Activated CD4-positive, alpha-beta T cell treated with anti-CD3 and anti-CD28 coated beads, Interleukin-2, amount 50 U/mL, for 24 hours (primary cell): ENCODE results near the gene CACNA1D.
"Not testable (repeated sequence)": the region's sequence is repeated elsewhere in the genome, so short reads cannot be mapped to it uniquely, and the experiment has no call there.

Experiments used
- DNase-seq, 2 donors: peaks; one replicate each; pipeline ENCODE4 v3.0.0-alpha.2; 2020; ENCODE audit warnings: low read depth in 1 of 2, low spot score in 1 of 2

Gene CACNA1D

DNA sequence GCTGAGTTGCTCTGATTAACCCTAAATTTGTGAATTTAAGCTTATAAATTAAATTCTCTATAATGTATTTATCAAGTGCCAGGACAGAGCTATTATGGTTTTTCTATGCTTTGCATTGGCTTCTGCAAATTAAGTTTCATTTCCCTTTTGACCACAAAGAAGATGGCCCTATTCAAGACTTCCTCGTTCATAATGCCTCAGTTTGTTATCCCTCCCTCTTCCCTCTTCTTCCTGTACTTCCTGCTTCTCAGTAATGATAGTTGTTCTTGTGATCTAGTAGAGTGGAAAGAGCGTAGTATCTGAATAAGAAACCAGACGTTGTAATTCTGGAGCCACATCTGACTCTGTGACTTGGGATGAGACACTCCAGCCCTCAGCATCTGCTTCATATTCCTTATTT, 118.7 kb downstream of the CACNA1D start:
- DNase-seq: no peak

DNA sequence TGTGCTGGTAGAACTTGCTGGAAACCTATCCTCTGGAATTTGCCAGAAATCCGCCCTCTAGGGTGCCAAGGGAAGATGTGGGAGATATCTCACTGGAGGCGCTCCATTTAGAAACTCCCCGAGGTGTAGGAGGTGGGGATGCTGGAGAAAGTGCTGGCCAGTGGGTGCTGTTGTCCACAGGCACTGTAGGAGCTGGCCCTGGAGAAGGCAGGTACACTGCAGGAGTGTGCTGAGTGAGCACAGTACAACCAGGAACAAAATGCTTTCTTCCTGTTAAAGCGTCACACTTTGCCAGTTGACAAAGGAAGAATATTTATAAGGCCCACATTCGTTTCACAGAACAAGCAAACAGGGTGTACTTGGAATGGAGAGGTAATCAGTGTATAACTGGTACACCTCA, 119.9 kb downstream of the CACNA1D start:
- no peak for DNase-seq

- no peak for DNase-seq
Measured at GRCh38 chr3:53616321-53616720, 121.9 kb downstream of the CACNA1D start.

DNA sequence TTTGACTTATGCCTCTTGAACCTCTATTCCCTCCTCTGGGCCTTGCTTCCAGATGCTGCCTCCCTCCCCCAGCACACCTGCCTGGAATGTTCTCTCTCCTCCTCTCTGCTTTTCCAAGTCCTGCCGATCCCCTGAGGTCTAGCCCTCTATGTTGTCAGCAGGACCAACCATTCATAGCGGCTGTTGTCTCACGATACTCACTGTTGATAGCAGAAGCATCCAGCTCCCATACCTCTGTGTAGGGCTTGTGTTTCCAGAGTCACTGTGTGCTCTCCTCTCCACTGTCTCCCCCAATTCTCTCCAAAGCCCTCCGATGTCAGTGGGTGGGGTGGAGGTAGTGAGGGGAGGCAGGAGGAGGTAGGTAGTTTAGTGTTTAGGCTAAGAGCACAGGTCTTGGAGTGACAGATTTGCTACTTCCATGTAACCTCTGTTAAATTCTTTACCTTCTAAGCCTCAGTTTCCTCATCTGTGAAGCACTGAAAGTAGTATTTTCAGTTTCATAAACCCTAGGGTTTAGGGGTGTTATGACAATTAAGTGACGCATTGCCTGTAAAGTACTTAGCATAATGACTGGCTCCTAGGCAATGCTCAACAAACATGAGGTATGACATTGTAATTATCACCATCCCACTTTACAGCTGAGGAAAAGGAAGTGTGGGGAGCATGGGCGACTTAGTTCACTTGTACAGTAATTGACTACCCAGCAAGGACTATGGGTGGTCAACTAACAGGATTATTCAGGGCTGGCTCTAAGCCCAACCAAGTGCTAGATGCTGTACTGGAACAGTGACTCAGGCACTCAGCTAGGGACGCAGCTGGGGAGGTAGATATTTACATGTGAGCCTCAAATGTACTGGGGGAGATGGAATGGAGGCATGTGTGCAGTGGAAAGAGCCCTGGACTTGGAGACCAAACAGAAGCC, 122.8 kb downstream of the CACNA1D start:
- no peak for DNase-seq

DNA sequence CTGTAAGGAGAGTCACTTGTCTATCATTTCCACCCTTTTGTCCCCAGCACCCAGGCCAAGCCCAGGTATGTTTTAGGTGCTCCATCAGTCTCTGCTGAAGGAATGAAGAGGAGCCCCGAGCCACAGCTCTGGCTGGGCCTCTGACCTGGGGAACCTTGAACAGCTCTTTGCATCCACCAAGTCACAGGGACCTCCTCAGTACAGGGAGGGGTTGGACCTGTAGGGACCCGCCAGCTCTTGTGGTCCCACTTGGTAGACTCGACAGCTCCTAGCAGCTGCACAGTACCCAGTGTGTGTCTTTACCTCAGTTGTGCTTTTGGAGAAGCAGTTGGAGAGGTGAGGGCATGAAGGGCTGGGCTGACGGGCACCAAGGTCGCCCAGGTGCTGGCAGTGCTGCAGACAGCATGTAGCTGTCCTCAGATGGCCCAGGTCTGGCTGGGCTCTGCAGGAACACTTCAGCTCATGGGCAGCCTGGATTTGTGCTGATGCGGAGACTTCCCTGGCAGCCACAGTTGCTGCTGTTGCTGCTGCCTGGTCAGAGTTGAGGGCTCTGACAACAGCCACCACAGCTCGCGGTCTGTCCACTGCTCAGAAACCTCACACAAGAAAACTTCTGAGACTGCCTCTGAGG, 123.6 kb downstream of the CACNA1D start:
- no peak for DNase-seq

- no peak for DNase-seq
Measured at GRCh38 chr3:53618524-53618906, 124.1 kb downstream of the CACNA1D start.

GRCh38 chr3:53618936-53619335, 124.5 kb downstream of the CACNA1D start:
- DNase-seq: no peak

DNA sequence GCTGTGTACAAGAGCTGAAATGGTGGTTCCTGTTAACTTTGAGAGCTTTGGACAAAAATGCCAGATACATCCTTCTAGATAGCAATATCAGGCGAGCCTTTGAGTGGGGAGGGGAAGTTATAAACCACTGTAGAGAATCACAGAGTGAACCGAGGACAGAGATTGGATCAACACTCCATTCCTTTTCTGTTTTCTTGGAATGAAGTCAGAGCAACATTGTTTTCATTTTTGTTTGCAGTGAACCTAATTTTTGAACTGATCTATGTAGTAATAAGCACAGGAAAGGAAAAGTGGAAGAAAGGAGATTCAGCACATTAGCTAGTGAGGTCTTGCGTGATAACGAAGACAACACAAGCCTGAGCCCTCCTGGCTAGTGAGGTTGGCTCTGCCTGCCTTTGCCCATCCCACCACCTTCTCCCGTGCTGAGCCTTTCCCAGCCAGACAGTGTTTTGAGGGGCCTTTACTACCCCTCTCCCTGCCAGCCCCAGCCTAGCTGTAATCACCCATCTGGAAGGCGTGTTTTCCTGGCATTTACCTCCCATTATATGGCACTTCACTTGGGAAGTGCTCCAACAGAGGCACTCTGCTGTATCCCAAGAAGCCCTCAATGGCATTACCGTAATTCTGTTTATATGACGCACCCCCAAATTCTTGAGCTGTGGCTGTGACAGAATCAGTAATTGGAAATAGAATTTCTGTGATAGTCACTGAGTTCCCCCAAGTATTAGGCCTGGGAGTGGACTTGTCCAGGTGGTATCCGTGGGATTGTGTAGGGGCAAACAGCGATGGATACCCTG, 129.8 kb downstream of the CACNA1D start:
- no peak for DNase-seq

DNA sequence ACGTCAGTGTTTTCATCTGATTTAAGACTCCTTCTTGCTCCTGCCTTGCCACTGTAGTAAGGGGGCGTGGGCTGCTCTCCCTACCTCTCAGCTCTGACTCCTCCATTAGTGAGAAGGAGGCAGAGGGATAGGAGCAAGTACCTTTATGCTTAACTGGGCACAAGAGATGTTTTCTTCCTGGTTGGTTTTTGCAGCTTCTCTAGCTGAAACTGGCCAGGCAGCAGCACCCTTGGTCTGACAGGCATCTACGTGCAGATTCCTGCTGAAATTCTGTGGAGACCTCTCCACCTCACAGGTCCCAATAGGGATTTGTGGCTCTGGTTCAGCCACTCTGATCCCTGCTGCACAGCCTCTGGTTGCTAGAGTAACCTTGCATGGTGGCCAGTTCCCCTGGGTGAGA, 132.5 kb downstream of the CACNA1D start:
- DNase-seq: no peak

DNA sequence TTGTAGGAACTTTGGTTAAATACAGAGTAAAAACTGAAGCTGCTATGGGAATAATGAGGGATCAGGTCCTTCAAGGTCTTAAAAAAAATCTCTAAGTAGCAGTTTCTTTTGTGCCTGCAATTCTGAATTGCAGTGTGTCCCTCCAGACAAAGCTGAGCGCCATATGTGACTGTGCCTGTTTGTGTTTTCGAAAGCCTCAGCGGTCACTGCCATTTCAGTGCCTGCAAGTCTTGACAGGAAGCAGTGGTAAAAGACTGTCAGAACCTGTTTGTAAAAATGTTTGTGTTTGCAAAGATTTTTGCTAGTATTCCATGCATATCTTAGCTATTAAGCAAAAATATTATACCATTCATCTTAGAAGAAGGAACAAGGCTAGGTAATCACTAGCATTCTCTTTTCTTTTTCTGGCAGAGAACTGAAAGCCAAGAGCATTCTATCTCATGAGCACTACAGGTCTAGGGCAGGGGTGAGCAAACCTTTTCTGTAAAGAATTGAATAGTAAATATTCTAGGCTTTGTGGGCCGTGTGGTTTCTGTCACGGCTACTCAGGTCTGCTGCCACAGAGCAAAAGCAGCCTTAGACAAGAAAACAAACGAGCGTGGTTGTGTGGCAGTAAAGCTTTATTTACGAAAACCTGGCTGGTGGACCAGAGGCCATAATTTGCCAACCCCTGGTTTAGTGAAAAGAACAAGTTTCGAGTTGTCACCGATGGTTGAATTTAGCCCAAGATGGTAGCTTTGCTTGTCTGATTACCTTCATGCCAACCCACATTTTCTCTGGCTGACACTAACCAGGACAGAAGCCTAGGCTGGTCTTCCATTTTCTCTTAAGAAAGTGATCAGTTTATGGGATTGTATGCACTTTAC, 134.4 kb downstream of the CACNA1D start:
- DNase-seq: no peak

- no peak for DNase-seq
Measured at GRCh38 chr3:53629402-53629723, 135.0 kb downstream of the CACNA1D start.

DNA sequence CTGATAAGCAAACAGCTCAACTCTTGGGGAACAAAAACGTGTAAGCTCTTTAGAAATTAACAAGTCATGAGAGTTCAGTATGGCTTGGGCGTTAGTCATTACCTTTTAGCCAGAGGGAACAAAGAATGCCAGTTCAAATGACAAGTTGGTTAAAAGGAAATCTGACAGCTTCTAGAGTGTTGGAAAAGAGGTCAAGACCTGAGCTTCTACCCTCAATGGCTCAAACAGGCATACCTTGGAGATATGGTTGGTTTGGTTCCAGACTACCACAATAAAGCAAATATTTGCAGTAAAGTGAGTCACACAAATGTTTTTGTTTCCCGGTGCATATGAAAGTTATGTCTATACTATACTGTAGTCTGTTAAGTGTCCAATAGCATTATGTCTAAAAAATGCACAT, 136.1 kb downstream of the CACNA1D start:
- no peak for DNase-seq

GRCh38 chr3:53633197-53633787, 138.9 kb downstream of the CACNA1D start:
- no peak for DNase-seq

- DNase-seq: no peak
Measured at GRCh38 chr3:53635041-53635440, 140.6 kb downstream of the CACNA1D start.

DNA sequence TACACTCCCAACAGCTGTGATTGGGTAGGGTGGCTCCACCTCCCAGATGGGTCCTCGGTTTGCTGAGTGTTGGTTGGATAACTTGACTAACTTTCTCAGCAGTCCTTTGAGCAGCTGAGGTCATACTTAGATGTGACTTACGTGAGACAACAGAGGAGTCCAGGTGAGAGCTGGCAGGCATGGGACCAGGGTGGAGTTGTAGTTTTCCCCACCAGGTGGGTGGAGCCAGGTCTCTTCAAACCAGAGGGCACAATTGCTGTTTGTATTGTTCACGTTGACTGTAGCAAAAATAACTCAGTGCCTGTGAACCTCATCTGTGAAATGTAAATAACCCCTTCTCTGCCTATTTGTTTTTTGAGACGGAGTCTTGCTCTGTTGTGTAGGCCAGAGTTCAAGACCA, 144.4 kb downstream of the CACNA1D start:
- not testable (repeated sequence) for DNase-seq

- no peak for DNase-seq
Measured at GRCh38 chr3:53641397-53641796, 147.0 kb downstream of the CACNA1D start.

GRCh38 chr3:53642211-53642610, 147.8 kb downstream of the CACNA1D start:
- DNase-seq: no peak

DNA sequence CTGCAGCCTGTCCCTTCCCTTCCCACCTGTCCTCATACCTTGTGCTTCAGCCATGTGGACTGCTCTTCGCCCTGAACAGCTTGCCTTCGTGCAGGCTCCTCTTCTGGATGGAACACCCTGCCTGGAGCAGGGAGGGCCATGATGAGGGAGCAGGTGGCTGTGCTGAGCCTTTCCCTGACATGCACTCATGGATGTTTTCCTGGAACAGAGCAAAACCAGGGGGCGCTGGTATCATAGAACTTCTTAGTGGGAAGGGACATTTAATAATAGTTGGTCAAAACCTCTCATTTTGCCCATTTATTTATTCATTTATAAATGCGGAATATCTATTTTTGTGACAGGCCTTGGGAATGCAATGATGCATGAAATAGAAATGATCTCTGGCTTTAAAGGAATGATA, 149.3 kb downstream of the CACNA1D start:
- no peak for DNase-seq

DNA sequence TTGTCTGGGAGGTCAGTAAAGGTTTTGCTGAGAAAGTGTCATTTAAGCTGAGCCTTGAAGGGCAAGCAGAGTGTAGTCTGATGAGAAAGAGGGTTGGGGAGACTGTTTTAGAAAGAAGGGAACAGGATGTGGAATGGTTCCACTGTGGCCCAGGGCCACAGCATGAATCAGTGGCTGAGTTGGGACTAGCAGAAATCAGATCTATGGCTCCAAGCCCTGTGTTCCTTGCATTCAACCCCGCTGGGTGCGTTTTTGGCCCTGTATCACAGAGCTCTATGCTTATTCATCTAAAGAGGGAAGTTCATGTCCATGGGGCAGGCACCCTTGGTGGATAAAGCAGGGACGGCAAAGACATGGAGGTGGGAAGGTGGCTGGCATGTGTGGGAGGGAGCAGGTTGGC, 151.3 kb downstream of the CACNA1D start:
- DNase-seq: no peak

DNA sequence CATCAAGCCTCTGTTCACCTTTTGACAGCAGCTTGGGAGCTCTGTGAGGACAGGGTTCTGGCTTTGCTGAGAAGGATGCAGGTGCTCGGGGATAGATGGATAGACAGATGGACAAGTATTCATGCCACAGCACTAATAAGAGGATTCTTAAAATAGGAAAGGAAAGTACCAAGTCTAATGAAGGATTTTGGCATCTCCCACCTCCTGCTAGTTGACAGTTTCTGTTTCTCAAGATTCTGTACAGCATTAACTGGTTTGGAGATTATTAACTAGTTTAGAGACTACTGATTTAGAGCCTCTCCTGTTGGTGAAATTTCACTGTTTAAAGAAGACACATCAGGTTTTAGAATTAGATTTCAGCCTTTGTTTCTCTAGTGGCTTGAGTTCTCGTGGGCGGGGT, 152.3 kb downstream of the CACNA1D start:
- DNase-seq: no peak

DNA sequence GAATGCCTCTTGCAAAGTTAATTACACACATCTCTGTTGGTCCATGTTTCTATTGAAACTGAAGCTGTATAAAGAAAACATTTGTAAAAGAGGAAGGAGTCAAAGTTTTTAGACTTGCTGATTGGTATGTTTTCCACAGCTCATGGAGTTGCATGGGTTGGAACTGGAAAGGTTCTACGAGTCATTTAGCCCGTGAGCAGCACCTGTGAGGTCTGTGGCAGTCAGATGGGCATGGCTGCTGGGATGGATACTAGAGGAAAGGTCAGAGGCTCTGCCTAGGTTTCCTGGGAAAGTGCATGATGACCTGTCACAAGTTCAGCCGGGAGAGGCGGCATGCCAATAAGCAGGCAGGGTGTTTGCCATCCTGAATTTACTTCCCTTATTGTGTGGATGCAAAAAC, 155.4 kb downstream of the CACNA1D start:
- no peak for DNase-seq
